MM.1S (cell line): ENCODE data around the gene EYA2.

ENCODE experiments used
- CTCF ChIP-seq: fragments of 300-600 bp; sonication (generic); IDR thresholded peaks from 2 replicates; pipeline ENCODE4 v1.5.1; 2016; ENCODE audit warnings: antibody characterized with exemption, low read length, mixed read lengths
- EZH2phosphoT487 ChIP-seq: fragments of 300-600 bp; sonication (generic); IDR thresholded peaks from 2 replicates; pipeline ENCODE4 v1.6.1; 2018; ENCODE audit warnings: antibody characterized with exemption, low read length

GRCh38 chr20:47236639-47236900 lies 341.9 kb downstream of the EYA2 start:
- TF ChIP-seq EZH2phosphoT487 (no peak), CTCF (no peak)
